ENCODE data around the gene FLRT1. TPM values are rescaled to one million over a fixed set of nuclear protein-coding genes. Genes with fewer than 3 reads are reported as not detected.

The FLRT1 gene
- total and polyA plus RNA-seq, 9 donors, result 0.13 to 1.2 (median 0.38) TPM

GRCh38 chr11:64053699-64054098 lies 18.0 kb downstream of the FLRT1 start:
- no peak overlapping the region for H3K27ac ChIP-seq
- no peaks in the 10 kb centered on the region for H3K36me3 ChIP-seq
- no peak for TF ChIP-seq EP300 (IDR thresholded peaks at IDR 0.05)
- TF ChIP-seq POLR2A (IDR thresholded peaks at IDR 0.05), result no peak
- TF ChIP-seq CTCF (IDR thresholded peaks at IDR 0.05), result no peak
- no peaks in the 10 kb centered on the region for H3K9me3 ChIP-seq
- no peak for DNase-seq
- intact Hi-C loops (cut with DNase I), result no loop called here
- H3K4me3 ChIP-seq, result no peak overlapping the region
- H3K4me1 ChIP-seq (ENCODE audit: insufficient read depth), result no peaks in the 10 kb centered on the region
- no peaks in the 10 kb centered on the region for H3K27me3 ChIP-seq
- WGBS, 3 donors, result 67 to 72% (median 68%) methylated on average over 15 of the region's 15 CpGs

GRCh38 chr11:64055077-64055476 lies 19.3 kb downstream of the FLRT1 start:
- TF ChIP-seq CTCF (IDR thresholded peaks at IDR 0.05) (no peak), POLR2A (IDR thresholded peaks at IDR 0.05) (no peak), EP300 (IDR thresholded peaks at IDR 0.05) (no peak)

GRCh38 chr11:64056213-64056785 lies 20.6 kb downstream of the FLRT1 start:
- intact Hi-C loops (cut with DNase I), result no loop called here
- Histone ChIP-seq H3K36me3 (no peaks in the 10 kb centered on the region), H3K9me3 (no peaks in the 10 kb centered on the region), H3K27ac (no peak overlapping the region), H3K4me1 (ENCODE audit: insufficient read depth) (no peaks in the 10 kb centered on the region), H3K4me3 (no peak overlapping the region), H3K27me3 (no peaks in the 10 kb centered on the region)
- 78 to 83% (median 81%) methylated on average over 15 of the region's 15 CpGs for WGBS, 3 donors
- TF ChIP-seq EP300 (IDR thresholded peaks at IDR 0.05) (no peak), POLR2A (IDR thresholded peaks at IDR 0.05) (no peak), CTCF (IDR thresholded peaks at IDR 0.05) (no peak)
- no peak for DNase-seq

More at GRCh38 chr11:64055077-64055476, 19.3 kb downstream of the FLRT1 start:
- Histone ChIP-seq H3K4me1 (ENCODE audit: insufficient read depth) (no peaks in the 10 kb centered on the region), H3K36me3 (no peaks in the 10 kb centered on the region), H3K27ac (no peak overlapping the region), H3K9me3 (no peaks in the 10 kb centered on the region), H3K4me3 (no peak overlapping the region), H3K27me3 (no peaks in the 10 kb centered on the region)
- intact Hi-C loops (cut with DNase I), result no loop called here
- DNase-seq, result no peak
- WGBS, 3 donors, result 55 to 69% (median 59%) methylated on average over 8 of the region's 8 CpGs

- Histone ChIP-seq H3K27ac (no peak overlapping the region), H3K36me3 (no peaks in the 10 kb centered on the region), H3K27me3 (no peaks in the 10 kb centered on the region), H3K9me3 (no peaks in the 10 kb centered on the region), H3K4me1 (ENCODE audit: insufficient read depth) (no peaks in the 10 kb centered on the region), H3K4me3 (no peak overlapping the region)
- DNase-seq, result no peak
- TF ChIP-seq POLR2A (IDR thresholded peaks at IDR 0.05) (no peak), EP300 (IDR thresholded peaks at IDR 0.05) (no peak), CTCF (IDR thresholded peaks at IDR 0.05) (no peak)
- intact Hi-C loops (cut with DNase I), result no loop called here
- 72 to 85% (median 84%) methylated on average over 12 to 13 of the region's 13 CpGs for WGBS, 3 donors
Observed at GRCh38 chr11:64056861-64057260, 21.1 kb downstream of the FLRT1 start.

Data from ovary (tissue), 9 donors.